OCI-LY3 (cell line): ENCODE data around the gene CMC4.

Experiments used
- H2AFZ ChIP-seq: fragments of 200-600, 300-600 bp; shearing (Covaris generic); 2 replicates; pipeline ENCODE4 v1.6.0; 2014; ENCODE audit warnings: antibody characterized with exemption, low read depth, low read length
- H3K27ac ChIP-seq: fragments of 200-600, 300-600 bp; sonication (generic); 2 replicates; pipeline ENCODE4 v1.5.1; 2014; ENCODE audit warnings: mild to moderate bottlenecking, low read length, moderate library complexity, mixed read lengths
- H3K27me3 ChIP-seq: fragments of 200-600, 300-600 bp; sonication (generic); 2 replicates; pipeline ENCODE4 v1.6.1; 2014; ENCODE audit warnings: low read depth, low read length, mixed read lengths
- H3K36me3 ChIP-seq: fragments of 200-600, 300-600 bp; sonication (generic); replicated peaks from 2 replicates; pipeline ENCODE3; 2014; ENCODE audit warnings: low read depth, low read length, mixed read lengths
- H3K4me1 ChIP-seq: fragments of 300-600, 200-600 bp; sonication (generic); 2 replicates; pipeline ENCODE4 v1.6.1; 2014; ENCODE audit warnings: low read length, mixed read lengths
- H3K4me2 ChIP-seq: fragments of 200-600, 300-600 bp; sonication (generic); 2 replicates; pipeline ENCODE4 v1.6.1; 2014; ENCODE audit warnings: low read length, mixed read lengths
- H3K4me3 ChIP-seq: fragments of 300-600, 200-600 bp; sonication (generic); 2 replicates; pipeline ENCODE4 v1.5.1; 2014; ENCODE audit warnings: antibody characterized with exemption, mild to moderate bottlenecking, low read length, moderate library complexity
- H3K79me2 ChIP-seq: fragments of 300-600, 200-600 bp; shearing (Covaris generic); 2 replicates; pipeline ENCODE4 v1.6.1; 2014; ENCODE audit warnings: mild to moderate bottlenecking, low read length, mixed read lengths
- H3K9ac ChIP-seq: fragments of 300-600, 200-600 bp; shearing (Covaris generic); 2 replicates; pipeline ENCODE4 v1.6.0; 2014; ENCODE audit warnings: mild to moderate bottlenecking, low read length, moderate library complexity
- H3K9me3 ChIP-seq: fragments of 200-600, 300-600 bp; shearing (Covaris generic); 2 replicates; pipeline ENCODE4 v1.6.1; 2014; ENCODE audit warnings: low read length, mixed read lengths; ENCODE audit not compliant: insufficient read depth
- H4K20me1 ChIP-seq: fragments of 200-600, 300-600 bp; sonication (generic); 2 replicates; pipeline ENCODE4 v1.6.1; 2016; ENCODE audit warnings: low read length, mixed read lengths; ENCODE audit not compliant: insufficient read depth
- EZH2phosphoT487 ChIP-seq: fragments of 200-600 bp; shearing (Covaris generic); IDR thresholded peaks from 2 replicates; pipeline ENCODE4 v1.6.1; 2018; ENCODE audit warnings: antibody characterized with exemption, mixed run types, low read depth
- TF ChIP-seq, protein P1 (sequence below): fragments of 200-600, 300-600 bp; sonication (generic); IDR thresholded peaks from 2 replicates; pipeline ENCODE4 v1.5.1; 2014; ENCODE audit warnings: antibody characterized with exemption, low read length, low read depth

The CMC4 gene

DNA sequence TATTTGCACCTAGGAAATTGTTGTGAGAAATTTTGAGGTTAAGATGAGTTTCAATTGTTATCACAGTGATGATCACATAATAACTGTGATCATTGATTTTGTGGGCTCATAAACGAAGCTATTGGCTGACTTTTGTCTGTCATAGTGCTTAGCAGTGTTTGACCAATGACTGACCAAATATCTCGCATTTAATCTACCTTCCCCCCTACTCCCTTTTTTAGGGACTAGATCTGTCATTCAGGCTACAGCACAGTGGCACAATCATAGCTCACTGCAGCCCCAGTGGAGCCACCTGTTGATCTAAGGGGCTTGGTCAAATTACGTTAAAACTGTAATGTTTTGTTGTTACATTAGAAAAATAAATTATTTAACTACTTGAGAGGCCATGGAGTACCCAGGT lies 42.8 kb downstream of the CMC4 start:
- Histone ChIP-seq H3K4me3 (peak overlapping the region; percentile 97), H3K4me2 (peak overlapping the region; percentile 92), H2AFZ (no peak overlapping the region), H4K20me1 (no peaks in the 10 kb centered on the region), H3K27ac (peak overlapping the region; percentile 84), H3K9ac (peak overlapping the region; percentile 95), H3K9me3 (no peaks in the 10 kb centered on the region), H3K27me3 (no peaks in the 10 kb centered on the region), H3K4me1 (peaks cover 8% of the 10 kb centered on the region), H3K36me3 (no peaks in the 10 kb centered on the region), H3K79me2 (peaks cover 40% of the 10 kb centered on the region)
- TF ChIP-seq, protein P1, sequence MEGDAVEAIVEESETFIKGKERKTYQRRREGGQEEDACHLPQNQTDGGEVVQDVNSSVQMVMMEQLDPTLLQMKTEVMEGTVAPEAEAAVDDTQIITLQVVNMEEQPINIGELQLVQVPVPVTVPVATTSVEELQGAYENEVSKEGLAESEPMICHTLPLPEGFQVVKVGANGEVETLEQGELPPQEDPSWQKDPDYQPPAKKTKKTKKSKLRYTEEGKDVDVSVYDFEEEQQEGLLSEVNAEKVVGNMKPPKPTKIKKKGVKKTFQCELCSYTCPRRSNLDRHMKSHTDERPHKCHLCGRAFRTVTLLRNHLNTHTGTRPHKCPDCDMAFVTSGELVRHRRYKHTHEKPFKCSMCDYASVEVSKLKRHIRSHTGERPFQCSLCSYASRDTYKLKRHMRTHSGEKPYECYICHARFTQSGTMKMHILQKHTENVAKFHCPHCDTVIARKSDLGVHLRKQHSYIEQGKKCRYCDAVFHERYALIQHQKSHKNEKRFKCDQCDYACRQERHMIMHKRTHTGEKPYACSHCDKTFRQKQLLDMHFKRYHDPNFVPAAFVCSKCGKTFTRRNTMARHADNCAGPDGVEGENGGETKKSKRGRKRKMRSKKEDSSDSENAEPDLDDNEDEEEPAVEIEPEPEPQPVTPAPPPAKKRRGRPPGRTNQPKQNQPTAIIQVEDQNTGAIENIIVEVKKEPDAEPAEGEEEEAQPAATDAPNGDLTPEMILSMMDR: peak; percentile 20; the same call in 1 of the 2 replicates
- TF ChIP-seq EZH2phosphoT487: no peak

DNA sequence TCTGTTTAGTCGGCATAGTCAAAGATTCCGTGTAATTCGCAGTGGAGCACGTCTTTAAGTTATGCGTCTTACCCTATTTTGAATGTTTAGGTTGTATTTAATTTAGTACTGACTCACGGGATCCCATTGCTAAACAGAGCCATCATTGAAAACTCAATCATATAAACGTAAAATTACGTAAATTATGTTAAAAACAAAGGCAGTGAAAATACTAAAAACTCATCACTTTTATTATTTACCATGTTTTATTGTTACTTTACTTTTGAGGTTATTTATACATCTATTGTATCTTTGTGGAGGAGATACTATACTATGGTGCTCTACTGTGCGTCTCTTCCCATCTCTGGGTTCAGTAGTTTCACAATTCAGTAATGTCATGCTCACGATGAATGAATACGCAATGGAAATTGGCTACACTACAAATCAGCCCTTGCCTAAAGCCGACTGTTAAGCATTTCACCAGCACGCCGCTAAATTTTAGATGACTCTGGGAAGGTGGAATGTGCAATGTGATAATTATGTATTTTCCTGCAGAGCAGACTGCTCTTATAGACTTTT lies 43.3 kb downstream of the CMC4 start:
- Histone ChIP-seq H3K4me3 (peak overlapping the region; percentile 97), H3K9ac (peak overlapping the region; percentile 95), H3K27ac (peak overlapping the region; percentile 84), H3K4me2 (peak overlapping the region; percentile 92), H3K36me3 (no peaks in the 10 kb centered on the region), H3K9me3 (no peaks in the 10 kb centered on the region), H4K20me1 (no peaks in the 10 kb centered on the region), H3K79me2 (peaks cover 40% of the 10 kb centered on the region), H3K27me3 (no peaks in the 10 kb centered on the region), H2AFZ (peak overlapping the region; percentile 78), H3K4me1 (peaks cover 8% of the 10 kb centered on the region)
- no peak for TF ChIP-seq EZH2phosphoT487
- TF ChIP-seq, protein P1: no peak

DNA sequence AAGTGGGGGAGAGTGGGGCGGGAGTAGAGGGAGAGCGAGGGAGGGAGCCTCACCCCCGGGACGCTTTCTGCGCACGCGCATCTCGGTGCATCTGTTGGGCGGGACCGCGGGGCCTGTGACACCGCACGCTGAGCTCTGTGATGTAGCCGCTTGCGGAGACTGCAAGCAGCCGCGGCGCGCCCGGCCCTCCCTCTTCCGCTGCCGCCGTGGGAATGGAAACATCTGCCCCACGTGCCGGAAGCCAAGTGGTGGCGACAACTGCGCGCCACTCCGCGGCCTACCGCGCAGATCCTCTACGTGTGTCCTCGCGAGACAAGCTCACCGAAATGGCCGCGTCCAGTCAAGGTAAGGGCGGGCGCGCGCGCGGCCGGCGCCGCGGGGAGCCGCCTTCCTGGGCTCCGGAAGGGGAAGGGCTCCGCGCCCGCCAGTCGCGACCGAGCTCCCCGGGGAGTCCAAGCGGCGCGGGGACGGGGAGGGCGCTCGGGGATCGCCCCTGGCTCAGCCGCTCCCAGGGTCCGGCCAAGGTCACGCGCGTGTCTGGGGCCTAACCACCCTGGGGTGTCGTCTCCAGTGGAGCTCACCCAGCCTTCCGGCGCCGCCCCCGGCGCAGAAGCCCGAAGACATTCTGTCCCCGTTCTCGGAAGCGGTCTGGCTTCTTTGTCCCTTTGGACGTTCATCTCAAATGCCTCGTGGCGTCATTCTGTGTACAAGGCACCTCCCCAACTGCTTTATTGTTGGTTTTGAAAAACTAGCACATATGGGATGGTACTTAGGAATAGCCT lies 44.0 kb downstream of the CMC4 start, which contains the start of gene FUNDC2:
Gene FUNDC2 (plus strand): TSS at position 118 of the 782 bp plus-strand sequence. CDS start 95 bp downstream, at position 213.
- Histone ChIP-seq H3K9ac (peak within 1 kb of the TSS; percentile 95), H3K4me2 (peak within 1 kb of the TSS; percentile 92), H4K20me1 (no peaks in the 10 kb centered on the region), H3K79me2 (peaks cover 40% of the 10 kb centered on the region), H3K4me1 (peaks cover 8% of the 10 kb centered on the region), H3K27me3 (no peaks in the 10 kb centered on the region), H3K9me3 (no peaks in the 10 kb centered on the region), H3K36me3 (no peaks in the 10 kb centered on the region), H2AFZ (peak within 1 kb of the TSS; percentile 86), H3K27ac (peak within 1 kb of the TSS; percentile 84), H3K4me3 (peak within 1 kb of the TSS; percentile 97)
- TF ChIP-seq, protein P1: no peak
- TF ChIP-seq EZH2phosphoT487: no peak

DNA sequence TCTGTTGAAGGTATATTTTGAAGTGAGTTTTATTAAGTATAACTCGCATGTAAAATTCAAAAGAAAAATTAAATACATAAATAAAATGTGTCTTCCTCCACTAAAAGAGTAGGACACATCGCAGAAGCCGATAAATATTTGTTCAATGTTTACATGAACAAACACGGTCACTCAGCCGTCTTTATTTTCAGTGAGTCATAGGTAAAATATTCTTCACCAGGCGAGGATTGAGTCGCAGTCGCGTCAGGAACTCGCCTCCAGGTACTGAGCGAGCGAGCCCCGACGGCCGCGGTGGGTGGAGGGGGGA lies 44.6 kb downstream of the CMC4 start:
- peak overlapping the region; percentile 86 for H2AFZ ChIP-seq
- peak overlapping the region; percentile 84 for H3K27ac ChIP-seq
- peak overlapping the region; percentile 87 for H3K9ac ChIP-seq
- peak overlapping the region; percentile 97 for H3K4me3 ChIP-seq
- H3K79me2 ChIP-seq: peaks cover 36% of the 10 kb centered on the region
- peak overlapping the region; percentile 65 for H3K4me2 ChIP-seq
- no peaks in the 10 kb centered on the region for H3K9me3 ChIP-seq
- peaks cover 8% of the 10 kb centered on the region for H3K4me1 ChIP-seq
- no peaks in the 10 kb centered on the region for H3K36me3 ChIP-seq
- no peaks in the 10 kb centered on the region for H4K20me1 ChIP-seq
- TF ChIP-seq EZH2phosphoT487: no peak
- TF ChIP-seq, protein P1: no peak
- H3K27me3 ChIP-seq: no peaks in the 10 kb centered on the region
